ENCODE data around the gene CDC5L.

DNA sequence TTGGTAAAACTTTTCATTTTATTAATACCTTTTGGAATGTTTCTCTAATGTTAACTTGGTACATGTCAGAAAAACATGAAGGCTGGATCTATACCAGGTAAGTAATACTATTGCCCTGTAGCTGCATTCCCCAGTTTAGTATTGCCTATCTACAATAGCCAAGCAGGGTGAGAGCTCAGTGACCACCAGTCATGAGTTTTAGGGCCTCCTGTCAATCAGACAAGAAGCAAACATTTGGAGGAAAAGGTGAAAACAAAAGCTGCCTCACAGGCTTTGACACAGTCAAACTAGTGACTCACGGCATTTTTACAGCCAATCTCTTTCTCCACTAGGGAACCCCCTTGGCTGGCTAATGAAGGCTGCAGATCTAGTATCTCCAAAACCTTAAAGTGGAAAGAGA is 9.5 kb upstream of the CDC5L start:
- TF ChIP-seq ZNF232 (CRISPR knock-in tag; IDR thresholded peaks at IDR 0.05; ENCODE audit: borderline replicate concordance) (no peak), TP53 (CRISPR knock-in tag; conservative IDR thresholded peaks at IDR 0.05) (no peak), NR1H2 (CRISPR knock-in tag; IDR thresholded peaks at IDR 0.05; ENCODE audit: borderline replicate concordance, low read depth) (no peak), RFX5 (IDR thresholded peaks at IDR 0.05; ENCODE audit: low read depth, low read length) (no peak), SNAPC2 (CRISPR knock-in tag; IDR thresholded peaks at IDR 0.05) (no peak), ZKSCAN1 (IDR thresholded peaks at IDR 0.05; ENCODE audit: low read length) (no peak), MLLT10 (CRISPR knock-in tag; IDR thresholded peaks at IDR 0.05) (no peak), GABPA (IDR thresholded peaks at IDR 0.05; ENCODE audit: low read depth, low read length) (no peak), GABPA (CRISPR knock-in tag; IDR thresholded peaks at IDR 0.05; ENCODE audit: low read depth) (no peak), CCDC6 (CRISPR knock-in tag; IDR thresholded peaks at IDR 0.05) (no peak), U2AF2 (IDR thresholded peaks at IDR 0.05; ENCODE audit: low read depth, low read length) (no peak), ZNF747 (CRISPR knock-in tag; IDR thresholded peaks at IDR 0.05; ENCODE audit: borderline replicate concordance) (no peak)
- TF ChIP-seq, protein P1, sequence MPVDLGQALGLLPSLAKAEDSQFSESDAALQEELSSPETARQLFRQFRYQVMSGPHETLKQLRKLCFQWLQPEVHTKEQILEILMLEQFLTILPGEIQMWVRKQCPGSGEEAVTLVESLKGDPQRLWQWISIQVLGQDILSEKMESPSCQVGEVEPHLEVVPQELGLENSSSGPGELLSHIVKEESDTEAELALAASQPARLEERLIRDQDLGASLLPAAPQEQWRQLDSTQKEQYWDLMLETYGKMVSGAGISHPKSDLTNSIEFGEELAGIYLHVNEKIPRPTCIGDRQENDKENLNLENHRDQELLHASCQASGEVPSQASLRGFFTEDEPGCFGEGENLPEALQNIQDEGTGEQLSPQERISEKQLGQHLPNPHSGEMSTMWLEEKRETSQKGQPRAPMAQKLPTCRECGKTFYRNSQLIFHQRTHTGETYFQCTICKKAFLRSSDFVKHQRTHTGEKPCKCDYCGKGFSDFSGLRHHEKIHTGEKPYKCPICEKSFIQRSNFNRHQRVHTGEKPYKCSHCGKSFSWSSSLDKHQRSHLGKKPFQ (CRISPR knock-in tag; IDR thresholded peaks at IDR 0.05; ENCODE audit: insufficient replicate concordance) = no peak
- TF ChIP-seq, protein P2, sequence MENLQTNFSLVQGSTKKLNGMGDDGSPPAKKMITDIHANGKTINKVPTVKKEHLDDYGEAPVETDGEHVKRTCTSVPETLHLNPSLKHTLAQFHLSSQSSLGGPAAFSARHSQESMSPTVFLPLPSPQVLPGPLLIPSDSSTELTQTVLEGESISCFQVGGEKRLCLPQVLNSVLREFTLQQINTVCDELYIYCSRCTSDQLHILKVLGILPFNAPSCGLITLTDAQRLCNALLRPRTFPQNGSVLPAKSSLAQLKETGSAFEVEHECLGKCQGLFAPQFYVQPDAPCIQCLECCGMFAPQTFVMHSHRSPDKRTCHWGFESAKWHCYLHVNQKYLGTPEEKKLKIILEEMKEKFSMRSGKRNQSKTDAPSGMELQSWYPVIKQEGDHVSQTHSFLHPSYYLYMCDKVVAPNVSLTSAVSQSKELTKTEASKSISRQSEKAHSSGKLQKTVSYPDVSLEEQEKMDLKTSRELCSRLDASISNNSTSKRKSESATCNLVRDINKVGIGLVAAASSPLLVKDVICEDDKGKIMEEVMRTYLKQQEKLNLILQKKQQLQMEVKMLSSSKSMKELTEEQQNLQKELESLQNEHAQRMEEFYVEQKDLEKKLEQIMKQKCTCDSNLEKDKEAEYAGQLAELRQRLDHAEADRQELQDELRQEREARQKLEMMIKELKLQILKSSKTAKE (CRISPR knock-in tag; IDR thresholded peaks at IDR 0.05; ENCODE audit: borderline replicate concordance) = no peak
- TF ChIP-seq, protein P3, sequence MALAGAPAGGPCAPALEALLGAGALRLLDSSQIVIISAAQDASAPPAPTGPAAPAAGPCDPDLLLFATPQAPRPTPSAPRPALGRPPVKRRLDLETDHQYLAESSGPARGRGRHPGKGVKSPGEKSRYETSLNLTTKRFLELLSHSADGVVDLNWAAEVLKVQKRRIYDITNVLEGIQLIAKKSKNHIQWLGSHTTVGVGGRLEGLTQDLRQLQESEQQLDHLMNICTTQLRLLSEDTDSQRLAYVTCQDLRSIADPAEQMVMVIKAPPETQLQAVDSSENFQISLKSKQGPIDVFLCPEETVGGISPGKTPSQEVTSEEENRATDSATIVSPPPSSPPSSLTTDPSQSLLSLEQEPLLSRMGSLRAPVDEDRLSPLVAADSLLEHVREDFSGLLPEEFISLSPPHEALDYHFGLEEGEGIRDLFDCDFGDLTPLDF (CRISPR knock-in tag; IDR thresholded peaks at IDR 0.05) = no peak
